Measurements from ENCODE around the gene TBC1D2B.

TBC1D2B gene

GRCh38 chr15:78083186-78083585 is 5.7 kb upstream of the TBC1D2B start:
- no CpG with 5 or more reads among the region's 4 CpGs for WGBS (ENCODE audit: insufficient coverage, insufficient read length)
- no peaks in the 10 kb centered on the region for H3K36me3 ChIP-seq (ENCODE audit: control insufficient read depth, insufficient read depth, low read length)
- no peaks in the 10 kb centered on the region for H3K9me3 ChIP-seq (ENCODE audit: control insufficient read depth, insufficient read depth, low read length)
- H3K27me3 ChIP-seq (ENCODE audit: control insufficient read depth, insufficient read depth, low read length): no peaks in the 10 kb centered on the region
- no peaks in the 10 kb centered on the region for H3K4me1 ChIP-seq (ENCODE audit: control insufficient read depth, insufficient read depth, low read length)
- H3K4me3 ChIP-seq (ENCODE audit: low read length): no peak overlapping the region
- DNase-seq (ENCODE audit: low read depth, low spot score): no peak
- no peak overlapping the region for H3K27ac ChIP-seq (ENCODE audit: low read length)

DNA sequence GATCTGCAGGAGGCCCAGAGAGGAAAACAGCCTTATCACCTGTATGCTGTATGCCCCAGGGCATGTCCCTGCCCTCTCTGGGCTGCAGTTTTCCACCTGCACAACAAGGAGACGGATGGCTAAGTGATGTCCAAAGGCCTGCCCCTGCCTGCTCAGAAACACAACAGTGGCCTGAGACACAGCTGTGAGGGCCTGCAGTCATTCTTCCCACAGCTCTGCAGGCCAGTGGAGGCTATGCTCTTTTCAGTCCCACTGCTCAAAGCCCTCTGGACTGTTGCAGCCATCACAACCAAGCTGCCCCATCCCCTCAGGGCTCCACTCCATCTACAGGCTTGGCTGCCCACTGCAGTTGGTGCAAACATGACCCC is 5.2 kb upstream of the TBC1D2B start:
- no CpG with 5 or more reads among the region's 1 CpG for WGBS (ENCODE audit: insufficient coverage, insufficient read length)
- Histone ChIP-seq H3K4me1 (ENCODE audit: control insufficient read depth, insufficient read depth, low read length) (no peaks in the 10 kb centered on the region), H3K9me3 (ENCODE audit: control insufficient read depth, insufficient read depth, low read length) (no peaks in the 10 kb centered on the region), H3K4me3 (ENCODE audit: low read length) (no peak overlapping the region), H3K27me3 (ENCODE audit: control insufficient read depth, insufficient read depth, low read length) (no peaks in the 10 kb centered on the region), H3K36me3 (ENCODE audit: control insufficient read depth, insufficient read depth, low read length) (no peaks in the 10 kb centered on the region), H3K27ac (ENCODE audit: low read length) (no peak overlapping the region)
- no peak for DNase-seq (ENCODE audit: low read depth, low spot score)

- WGBS (ENCODE audit: insufficient coverage, insufficient read length): no CpG with 5 or more reads among the region's 5 CpGs
- H3K36me3 ChIP-seq (ENCODE audit: control insufficient read depth, insufficient read depth, low read length): no peaks in the 10 kb centered on the region
- H3K4me3 ChIP-seq (ENCODE audit: low read length): no peak overlapping the region
- DNase-seq (ENCODE audit: low read depth, low spot score): no peak
- no peaks in the 10 kb centered on the region for H3K9me3 ChIP-seq (ENCODE audit: control insufficient read depth, insufficient read depth, low read length)
- H3K27me3 ChIP-seq (ENCODE audit: control insufficient read depth, insufficient read depth, low read length): no peaks in the 10 kb centered on the region
- H3K27ac ChIP-seq (ENCODE audit: low read length): no peak overlapping the region
- H3K4me1 ChIP-seq (ENCODE audit: control insufficient read depth, insufficient read depth, low read length): no peaks in the 10 kb centered on the region
These were observed 4.7 kb upstream of the TBC1D2B start for GRCh38 chr15:78082106-78082742.

DNA sequence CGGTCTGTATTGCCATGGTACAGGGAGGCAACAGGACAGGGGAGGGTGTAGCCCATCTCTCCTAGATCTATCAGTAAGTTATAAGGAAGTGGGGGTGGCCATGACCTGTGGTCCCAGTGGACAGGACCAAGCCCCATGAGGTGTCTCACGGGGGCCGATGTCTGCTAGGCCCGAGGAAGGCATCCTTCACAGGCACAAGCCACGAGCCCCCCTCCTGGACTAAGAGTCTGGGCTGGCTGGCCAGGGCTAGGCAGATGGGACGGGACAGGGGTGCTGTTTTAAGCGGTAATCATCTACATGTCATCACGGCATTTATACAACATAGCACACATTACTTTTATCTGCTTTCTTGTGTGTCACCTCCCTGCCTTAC is 2.6 kb upstream of the TBC1D2B start:
- no peak for DNase-seq (ENCODE audit: low read depth, low spot score)
- no CpG with 5 or more reads among the region's 8 CpGs for WGBS (ENCODE audit: insufficient coverage, insufficient read length)
- H3K4me3 ChIP-seq (ENCODE audit: low read length): no peak overlapping the region
- no peak overlapping the region for H3K27ac ChIP-seq (ENCODE audit: low read length)
- H3K9me3 ChIP-seq (ENCODE audit: control insufficient read depth, insufficient read depth, low read length): no peaks in the 10 kb centered on the region
- no peaks in the 10 kb centered on the region for H3K27me3 ChIP-seq (ENCODE audit: control insufficient read depth, insufficient read depth, low read length)
- no peaks in the 10 kb centered on the region for H3K36me3 ChIP-seq (ENCODE audit: control insufficient read depth, insufficient read depth, low read length)
- no peaks in the 10 kb centered on the region for H3K4me1 ChIP-seq (ENCODE audit: control insufficient read depth, insufficient read depth, low read length)

DNA sequence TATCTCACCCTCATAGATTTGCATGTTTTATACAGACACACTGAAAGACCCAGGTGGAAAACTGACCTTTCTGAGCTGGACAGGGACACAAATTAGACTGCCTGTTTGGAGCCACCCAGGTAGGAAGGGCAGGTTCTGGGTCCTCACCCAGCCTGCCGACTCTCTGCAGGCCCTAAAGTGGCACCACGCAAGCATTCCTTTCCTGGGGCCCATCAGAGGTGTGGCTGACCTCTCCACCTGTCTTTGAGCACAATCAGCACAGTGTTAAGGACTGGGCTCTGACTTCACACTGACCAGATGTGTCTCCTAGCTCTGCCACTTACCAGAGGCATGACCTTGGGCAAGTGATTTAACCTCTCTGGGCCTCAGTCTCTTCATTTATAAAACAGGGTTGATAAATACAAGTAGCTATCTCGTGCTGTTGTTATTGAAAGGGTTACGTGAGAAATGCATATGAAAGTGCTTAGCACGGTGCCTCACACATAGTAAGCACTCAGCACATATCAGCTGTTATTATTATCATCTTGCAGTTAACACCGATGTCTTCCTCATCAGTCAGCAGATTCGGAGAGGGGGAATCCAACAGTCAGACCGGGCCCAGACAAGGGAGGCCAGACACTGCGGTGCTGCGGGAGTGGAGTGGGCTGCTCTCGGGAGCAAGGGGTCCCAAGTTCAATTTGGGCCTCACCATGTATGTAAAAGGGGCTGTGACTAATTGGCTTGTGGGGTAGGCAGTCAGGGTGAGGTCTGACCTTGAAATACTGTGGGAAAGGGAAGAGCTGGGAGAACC is 2.0 kb upstream of the TBC1D2B start:
- no peaks in the 10 kb centered on the region for H3K9me3 ChIP-seq (ENCODE audit: control insufficient read depth, insufficient read depth, low read length)
- H3K27me3 ChIP-seq (ENCODE audit: control insufficient read depth, insufficient read depth, low read length): no peaks in the 10 kb centered on the region
- WGBS (ENCODE audit: insufficient coverage, insufficient read length): no CpG with 5 or more reads among the region's 11 CpGs
- H3K4me3 ChIP-seq (ENCODE audit: low read length): no peak overlapping the region
- DNase-seq (ENCODE audit: low read depth, low spot score): no peak
- no peaks in the 10 kb centered on the region for H3K4me1 ChIP-seq (ENCODE audit: control insufficient read depth, insufficient read depth, low read length)
- no peaks in the 10 kb centered on the region for H3K36me3 ChIP-seq (ENCODE audit: control insufficient read depth, insufficient read depth, low read length)
- no peak overlapping the region for H3K27ac ChIP-seq (ENCODE audit: low read length)

GRCh38 chr15:78077871-78078210 is 330 bp upstream of the TBC1D2B start:
- Histone ChIP-seq H3K27me3 (ENCODE audit: control insufficient read depth, insufficient read depth, low read length) (no peaks in the 10 kb centered on the region), H3K27ac (ENCODE audit: low read length) (no peak overlapping the region), H3K4me1 (ENCODE audit: control insufficient read depth, insufficient read depth, low read length) (no peaks in the 10 kb centered on the region), H3K4me3 (ENCODE audit: low read length) (peak overlapping the region; percentile 83; the same call in 1 of the 2 replicates), H3K9me3 (ENCODE audit: control insufficient read depth, insufficient read depth, low read length) (no peaks in the 10 kb centered on the region), H3K36me3 (ENCODE audit: control insufficient read depth, insufficient read depth, low read length) (no peaks in the 10 kb centered on the region)
- WGBS (ENCODE audit: insufficient coverage, insufficient read length): no CpG with 5 or more reads among the region's 7 CpGs
- DNase-seq (ENCODE audit: low read depth, low spot score): no peak

DNA sequence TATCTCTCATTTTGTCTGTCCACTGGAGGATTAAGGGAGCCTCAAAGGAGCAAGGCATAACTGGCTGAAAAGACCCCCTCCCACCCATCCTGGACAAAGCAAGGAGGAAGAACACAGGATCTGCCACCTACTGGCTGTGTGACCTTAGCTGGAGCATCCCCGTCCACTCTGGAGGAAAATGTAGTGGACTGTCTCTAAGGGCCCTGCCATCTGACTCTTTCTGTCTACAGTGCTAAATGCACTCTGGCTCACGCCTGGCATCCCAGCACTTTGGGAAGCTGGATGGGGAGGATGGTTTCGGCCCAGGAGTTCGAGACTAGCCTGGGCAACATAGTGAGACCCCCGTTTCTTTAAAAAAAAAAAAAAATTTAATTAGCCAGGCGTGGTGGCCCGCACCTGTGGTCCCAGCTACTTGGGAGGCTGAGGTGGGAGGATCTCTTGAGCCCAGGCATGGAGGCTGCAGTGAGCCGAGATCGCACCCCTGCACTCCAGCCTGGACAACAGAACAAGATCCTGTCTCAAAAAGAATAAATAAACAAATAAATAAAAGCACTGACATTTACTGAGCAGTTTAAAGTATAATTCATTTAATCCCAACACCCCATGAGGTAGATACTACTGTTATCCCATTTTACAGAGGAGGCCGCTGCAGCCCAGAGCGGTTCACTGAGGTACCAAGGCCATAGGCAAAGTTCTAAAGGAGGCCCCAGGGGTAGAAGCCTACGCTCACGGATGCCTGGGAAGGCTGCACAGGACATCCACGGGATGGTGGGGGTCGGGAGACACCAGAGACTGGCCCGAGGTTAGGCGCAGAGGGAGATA is 1.1 kb downstream of the TBC1D2B start:
- Histone ChIP-seq H3K27ac (ENCODE audit: low read length) (no peak overlapping the region), H3K9me3 (ENCODE audit: control insufficient read depth, insufficient read depth, low read length) (no peaks in the 10 kb centered on the region), H3K36me3 (ENCODE audit: control insufficient read depth, insufficient read depth, low read length) (no peaks in the 10 kb centered on the region), H3K4me3 (ENCODE audit: low read length) (peak overlapping the region; percentile 83; the same call in 1 of the 2 replicates), H3K4me1 (ENCODE audit: control insufficient read depth, insufficient read depth, low read length) (no peaks in the 10 kb centered on the region), H3K27me3 (ENCODE audit: control insufficient read depth, insufficient read depth, low read length) (no peaks in the 10 kb centered on the region)
- DNase-seq (ENCODE audit: low read depth, low spot score): no peak
- no CpG with 5 or more reads among the region's 17 CpGs for WGBS (ENCODE audit: insufficient coverage, insufficient read length)

DNA sequence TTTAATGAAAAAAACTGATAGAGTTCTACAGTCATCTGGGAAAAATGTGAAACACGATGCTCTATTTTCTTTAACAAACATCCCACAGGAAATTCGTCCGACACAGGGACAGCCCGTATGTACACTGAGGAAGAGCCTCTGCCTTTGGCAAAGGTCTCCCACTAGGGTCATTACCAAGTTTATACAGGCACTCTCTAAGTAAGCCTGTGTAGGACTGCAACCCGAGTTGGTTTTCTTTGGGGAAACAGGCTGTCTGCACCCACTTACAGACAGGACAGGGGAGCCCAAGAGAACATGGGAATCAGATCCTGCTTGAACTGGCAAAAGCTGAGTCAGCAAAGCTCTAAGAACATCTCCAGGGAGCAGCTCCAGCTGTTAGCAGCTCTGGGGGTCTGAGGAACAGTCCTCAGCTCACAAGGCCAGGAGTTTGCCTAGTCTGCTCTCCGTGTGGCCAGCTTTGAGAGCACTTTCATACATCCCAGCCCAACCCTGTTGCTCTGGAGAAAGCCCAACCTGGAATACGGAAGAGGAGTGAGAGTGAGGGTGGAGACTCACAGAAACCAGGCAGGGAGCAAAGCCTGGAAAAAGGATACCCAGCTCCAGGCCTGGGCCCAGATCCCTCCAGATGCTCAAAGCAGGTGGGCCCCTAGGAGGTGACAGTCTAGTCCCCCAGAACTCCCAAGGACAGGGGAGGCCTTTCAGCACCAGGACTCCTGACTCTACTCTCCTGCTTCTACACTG is 1.9 kb downstream of the TBC1D2B start:
- H3K27me3 ChIP-seq (ENCODE audit: control insufficient read depth, insufficient read depth, low read length): no peaks in the 10 kb centered on the region
- H3K9me3 ChIP-seq (ENCODE audit: control insufficient read depth, insufficient read depth, low read length): no peaks in the 10 kb centered on the region
- no peaks in the 10 kb centered on the region for H3K36me3 ChIP-seq (ENCODE audit: control insufficient read depth, insufficient read depth, low read length)
- no peak for DNase-seq (ENCODE audit: low read depth, low spot score)
- WGBS (ENCODE audit: insufficient coverage, insufficient read length): no CpG with 5 or more reads among the region's 7 CpGs
- H3K27ac ChIP-seq (ENCODE audit: low read length): no peak overlapping the region
- no peaks in the 10 kb centered on the region for H3K4me1 ChIP-seq (ENCODE audit: control insufficient read depth, insufficient read depth, low read length)
- H3K4me3 ChIP-seq (ENCODE audit: low read length): no peak overlapping the region

DNA sequence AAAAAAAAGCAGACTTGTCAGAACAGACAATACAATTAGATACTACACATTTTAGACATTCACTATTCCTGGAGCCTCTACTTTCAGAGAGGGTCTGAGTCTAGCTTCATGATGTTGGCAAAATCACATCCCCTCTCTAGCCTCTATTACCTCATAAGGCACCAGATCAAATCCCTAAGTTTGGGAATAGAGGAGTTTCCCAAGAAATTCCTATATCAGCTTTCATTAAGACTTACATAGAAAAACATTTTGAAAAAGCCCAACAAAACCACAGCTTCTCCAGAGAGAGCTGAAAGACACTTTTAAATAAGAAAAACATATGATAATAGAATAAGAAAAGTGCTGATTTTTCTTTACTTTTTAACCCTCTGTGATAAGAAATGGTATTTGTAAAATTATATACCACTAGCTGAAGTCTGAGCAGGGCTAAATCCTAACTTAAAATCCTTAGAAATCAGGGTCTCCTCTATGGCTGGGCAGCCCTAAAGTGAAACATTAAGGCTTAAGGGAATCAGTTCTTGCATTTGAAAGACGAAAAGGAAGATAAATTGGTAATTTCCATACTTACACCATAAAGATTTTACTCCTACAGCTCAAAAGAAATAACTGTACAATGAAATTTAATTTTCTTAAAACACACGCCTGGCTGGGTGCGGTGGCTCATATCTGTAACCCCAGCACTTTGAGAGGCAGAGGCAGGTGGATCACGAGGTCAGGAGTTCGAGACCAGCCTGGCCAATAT is 4.3 kb downstream of the TBC1D2B start:
- no peak overlapping the region for H3K27ac ChIP-seq (ENCODE audit: low read length)
- H3K36me3 ChIP-seq (ENCODE audit: control insufficient read depth, insufficient read depth, low read length): no peaks in the 10 kb centered on the region
- no peak overlapping the region for H3K4me3 ChIP-seq (ENCODE audit: low read length)
- H3K4me1 ChIP-seq (ENCODE audit: control insufficient read depth, insufficient read depth, low read length): peaks cover 8% of the 10 kb centered on the region
- DNase-seq (ENCODE audit: low read depth, low spot score): no peak
- no peaks in the 10 kb centered on the region for H3K9me3 ChIP-seq (ENCODE audit: control insufficient read depth, insufficient read depth, low read length)
- H3K27me3 ChIP-seq (ENCODE audit: control insufficient read depth, insufficient read depth, low read length): no peaks in the 10 kb centered on the region
- WGBS (ENCODE audit: insufficient coverage, insufficient read length): no CpG with 5 or more reads among the region's 5 CpGs

Data from iPS DF 6.9 (cell line).